RPMI8226 (cell line): Measurements from ENCODE around the gene YBX2.
A peak's percentile ranks its signal among the peaks of the same experiment; 100 is the strongest.

ENCODE experiments used
- DNase-seq: peaks from one replicate; pipeline ENCODE4 v3.0.0-alpha.2; 2015

Gene YBX2

DNA sequence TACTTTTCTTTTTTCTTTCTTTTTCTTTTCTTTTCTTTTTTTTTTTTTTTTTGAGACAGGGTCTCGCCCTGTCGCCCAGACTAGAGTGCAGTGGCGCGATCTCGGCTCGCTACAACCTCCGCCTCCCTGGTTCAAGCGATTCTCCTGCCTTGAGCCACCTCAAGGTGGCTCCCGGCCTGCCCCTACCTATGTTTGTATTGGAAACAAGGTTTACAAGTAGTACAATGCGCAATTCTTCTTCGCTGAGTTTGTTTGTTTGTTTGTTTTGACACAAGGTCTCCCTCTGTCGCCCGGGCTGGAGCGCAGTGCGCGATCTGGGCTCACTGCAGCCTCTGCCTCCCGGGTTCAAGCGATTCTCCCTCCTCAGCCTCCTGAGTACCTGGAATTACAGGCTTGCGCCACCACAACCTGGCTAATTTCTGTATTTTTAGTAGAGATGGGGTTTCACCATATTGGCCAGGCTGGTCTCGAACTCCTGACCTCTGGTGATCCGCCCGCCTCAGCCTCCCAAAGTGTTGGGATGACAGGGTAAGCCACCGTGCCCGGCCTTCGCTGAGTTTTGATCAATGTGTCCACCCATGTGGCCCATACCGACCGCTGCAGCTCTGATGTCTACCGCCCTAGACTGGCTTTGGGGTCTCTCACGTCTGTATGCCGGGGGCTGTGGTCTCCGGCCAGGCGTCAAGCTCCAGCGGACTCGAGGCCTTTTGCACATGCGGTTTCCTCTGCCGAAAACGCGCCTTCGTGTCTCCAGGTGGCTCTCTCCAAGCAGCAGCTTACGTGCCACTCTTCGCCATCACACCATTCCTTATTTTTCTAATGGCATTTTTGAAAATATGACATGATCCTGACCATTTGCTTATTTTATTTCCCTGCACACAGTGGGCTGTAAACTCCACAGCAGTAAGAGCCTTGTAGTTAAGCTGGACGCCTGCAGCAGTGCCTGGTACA is 1.1 kb upstream of the YBX2 start:
- DNase-seq: no peak

DNA sequence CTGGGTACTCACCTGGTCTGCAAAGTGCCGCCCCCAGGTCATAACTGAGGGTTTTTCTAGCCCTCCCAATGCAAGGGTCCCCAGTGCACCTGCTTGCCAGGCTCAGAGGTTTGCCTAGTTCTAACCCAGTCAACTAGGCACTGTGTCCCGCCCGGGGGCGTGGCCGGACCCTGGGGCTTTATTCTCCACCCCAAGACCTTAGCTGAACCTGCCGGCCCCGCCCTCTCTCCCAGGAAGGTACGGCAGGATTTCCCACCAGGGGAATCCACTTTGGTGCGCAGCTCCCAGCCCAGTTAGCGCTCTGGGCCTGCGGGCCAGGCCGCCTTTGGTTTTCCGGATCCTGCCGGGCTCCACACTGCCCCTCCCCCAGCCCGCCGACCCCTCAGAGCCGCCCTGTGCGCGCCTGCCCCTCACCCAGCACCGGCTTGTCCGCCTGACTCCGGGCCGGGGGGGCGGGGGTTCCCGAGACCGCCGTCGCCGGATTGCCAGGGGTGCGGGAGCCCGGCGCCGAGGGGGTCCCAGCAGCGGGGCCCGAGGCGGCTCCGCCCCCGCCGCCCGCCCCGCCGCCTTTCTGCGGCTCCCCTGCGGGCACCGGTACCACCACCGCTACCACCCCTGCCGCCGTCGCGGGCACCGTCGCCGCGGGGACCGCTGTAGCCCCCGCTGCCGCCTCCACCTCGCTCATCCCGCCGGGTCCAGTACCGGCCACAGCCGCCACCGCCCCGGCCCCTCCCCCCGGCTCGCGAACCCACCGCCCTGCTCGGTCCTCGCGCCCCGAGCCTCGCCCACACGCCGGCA is 424 bp downstream of the YBX2 start:
- peak; percentile 31 for DNase-seq

DNA sequence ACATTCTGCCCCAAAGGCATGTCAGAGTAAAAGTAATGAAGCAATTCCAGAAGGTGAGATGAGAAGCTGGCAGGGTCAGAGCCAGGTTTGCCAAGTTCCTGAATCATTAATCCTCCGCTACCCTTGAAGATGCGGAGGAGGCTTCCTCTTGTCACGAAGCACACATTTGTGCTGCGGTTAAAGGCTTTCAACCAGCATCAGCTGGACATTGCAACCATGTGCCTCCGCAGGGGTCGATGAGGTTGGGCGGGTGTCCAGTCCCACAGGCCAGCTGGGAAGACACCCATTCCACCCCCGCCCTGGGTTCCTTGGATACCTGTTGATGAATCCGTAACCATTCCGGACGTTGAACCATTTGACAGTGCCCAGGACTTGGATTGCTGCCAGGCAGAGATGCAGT is 1.3 kb downstream of the YBX2 start:
- no peak for DNase-seq

DNA sequence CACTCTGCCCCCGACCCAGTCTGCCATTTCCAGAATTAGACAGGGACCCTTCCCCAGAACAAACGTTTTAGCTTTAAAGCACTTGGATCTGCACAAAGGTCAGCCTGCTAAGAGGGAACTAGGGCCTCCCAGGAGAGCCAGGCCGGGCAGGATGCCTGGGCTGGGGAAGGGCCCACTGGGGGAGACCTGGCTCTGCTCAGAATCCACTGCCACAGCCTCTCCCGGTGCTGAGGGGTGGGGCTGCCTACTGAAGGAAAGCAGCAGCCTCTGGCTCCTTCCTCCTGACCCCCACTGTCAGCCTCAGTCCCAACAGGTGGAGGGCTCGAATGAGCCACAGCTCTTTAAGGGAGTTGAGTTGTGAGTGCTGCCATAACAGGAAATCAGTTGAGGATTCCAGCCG is 1.7 kb downstream of the YBX2 start:
- DNase-seq: no peak

DNA sequence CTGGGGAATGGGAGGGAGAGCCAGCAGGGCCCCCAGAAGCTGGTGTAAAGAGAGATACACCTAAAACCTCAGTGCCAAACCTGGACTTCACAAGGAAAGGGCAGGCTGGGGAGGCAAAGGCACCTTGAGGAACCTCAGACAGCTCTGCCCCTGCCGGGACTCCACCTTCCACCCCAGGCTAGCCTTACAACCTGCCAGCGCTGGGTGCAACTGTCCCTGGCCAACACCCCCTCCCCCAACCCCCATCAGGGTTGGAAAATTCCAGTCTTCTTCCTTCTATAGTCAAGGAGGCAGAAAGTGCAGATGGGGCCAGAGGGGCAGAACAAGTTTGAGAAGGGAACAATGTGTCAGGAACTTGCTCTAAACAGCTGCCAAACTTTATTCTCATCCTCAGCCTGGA is 2.2 kb downstream of the YBX2 start:
- no peak for DNase-seq

DNA sequence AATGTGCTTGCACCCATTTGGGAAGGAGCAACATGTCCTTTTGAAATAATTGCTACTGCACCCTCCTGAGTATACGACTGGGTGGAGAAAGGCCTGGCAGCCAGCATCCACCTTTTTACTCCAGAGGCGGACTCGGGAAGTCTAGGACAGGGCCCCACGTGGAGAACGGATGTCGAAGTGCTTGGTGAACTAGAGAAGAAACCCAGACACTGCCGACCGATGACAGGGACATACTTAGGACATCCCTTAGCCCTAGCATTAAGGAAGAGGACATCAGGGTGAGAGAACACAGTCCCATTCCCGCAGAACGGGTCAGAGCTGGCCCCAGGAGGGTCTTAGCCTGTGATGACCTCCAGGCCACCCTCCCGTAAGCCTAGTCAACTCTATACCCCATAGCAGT is 3.8 kb downstream of the YBX2 start:
- no peak for DNase-seq

DNA sequence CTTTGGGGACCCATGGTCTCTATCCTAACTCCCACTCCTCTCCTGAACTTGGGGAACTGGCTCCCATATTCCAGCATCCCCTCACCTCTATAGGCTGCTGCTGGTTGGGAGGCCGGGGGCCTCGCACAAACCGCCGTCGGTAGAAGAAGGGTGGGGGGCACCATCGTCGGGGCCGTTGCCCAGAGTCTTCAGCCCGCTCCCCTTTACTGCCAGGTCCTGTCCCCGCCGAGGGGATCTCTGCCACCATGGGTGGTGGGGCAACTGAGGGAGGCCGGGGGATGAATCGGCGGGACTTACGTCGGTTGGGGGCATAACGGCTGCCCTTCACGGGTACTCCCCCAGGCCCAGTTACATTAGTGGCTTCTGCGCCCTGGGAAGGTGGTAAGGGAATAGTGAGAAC is 4.3 kb downstream of the YBX2 start:
- DNase-seq: no peak

DNA sequence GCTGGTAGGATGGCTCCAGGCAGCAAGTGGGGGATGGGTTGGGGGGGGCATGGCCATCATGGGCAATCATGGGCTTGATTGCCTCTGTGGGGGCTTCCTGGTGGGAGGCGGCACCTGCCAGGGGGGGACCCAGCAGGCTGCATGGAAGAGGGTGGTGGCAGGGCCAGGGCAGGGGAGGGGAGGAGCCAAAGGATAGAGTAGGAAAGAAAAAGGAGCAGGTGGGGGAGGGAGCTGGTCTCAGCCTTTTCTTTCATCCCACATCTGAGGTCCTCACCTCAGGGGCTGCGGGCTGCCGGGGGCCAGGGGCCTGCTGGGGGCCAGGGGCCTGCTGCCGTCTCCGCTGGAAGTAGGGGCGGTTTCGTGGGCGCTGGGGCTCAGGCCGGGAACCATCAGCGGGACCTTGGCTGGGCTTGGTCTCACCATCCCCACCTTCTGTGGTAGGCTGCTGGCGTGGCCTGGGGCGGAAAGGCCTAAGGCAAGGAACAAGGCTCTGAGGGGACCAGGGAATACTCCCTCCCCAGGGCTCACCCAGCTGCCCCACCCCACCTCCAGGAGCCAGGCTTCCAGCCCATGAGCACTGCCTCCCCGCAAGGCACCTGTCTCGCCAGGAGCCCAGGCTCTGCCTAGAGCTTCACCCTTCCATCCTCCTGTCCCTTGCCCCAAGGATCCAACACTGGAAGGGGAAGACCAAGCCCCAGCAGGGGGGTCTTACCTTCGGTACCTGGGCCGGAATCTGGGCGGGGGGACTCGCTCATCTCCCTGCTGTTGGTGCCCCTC is 5.0 kb downstream of the YBX2 start:
- DNase-seq: no peak

DNA sequence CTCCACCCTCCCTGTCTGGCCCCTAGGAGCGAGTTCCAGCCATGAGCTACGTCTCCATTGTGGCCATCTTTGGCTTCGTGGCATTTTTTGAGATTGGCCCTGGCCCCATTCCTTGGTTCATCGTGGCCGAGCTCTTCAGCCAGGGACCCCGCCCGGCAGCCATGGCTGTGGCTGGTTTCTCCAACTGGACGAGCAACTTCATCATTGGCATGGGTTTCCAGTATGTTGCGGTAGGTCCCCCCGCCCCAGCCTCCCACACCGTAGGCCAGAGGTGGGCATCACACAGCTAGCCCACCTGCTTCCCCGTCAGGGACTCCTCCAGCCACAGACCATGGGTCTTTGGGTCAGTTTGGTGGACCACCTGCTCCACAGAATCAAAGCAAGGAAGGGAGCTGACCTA is 8.8 kb downstream of the YBX2 start:
- DNase-seq: no peak

DNA sequence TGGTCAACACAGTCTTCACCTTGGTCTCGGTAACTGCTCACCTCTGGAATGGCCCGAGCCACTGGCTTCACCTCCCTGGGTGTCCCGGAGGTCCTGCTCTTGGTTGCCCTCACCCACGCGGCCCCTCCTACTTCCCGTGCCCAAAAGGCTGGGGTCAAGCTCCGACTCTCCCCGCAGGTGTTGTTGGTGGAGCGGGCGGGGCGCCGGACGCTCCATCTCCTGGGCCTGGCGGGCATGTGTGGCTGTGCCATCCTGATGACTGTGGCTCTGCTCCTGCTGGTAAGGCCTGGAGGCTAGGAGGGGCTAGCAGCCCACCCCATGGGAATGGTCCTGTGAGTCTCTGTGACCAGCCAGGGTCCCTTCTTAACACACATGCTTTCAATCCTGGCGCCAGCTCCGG is 9.5 kb downstream of the YBX2 start:
- DNase-seq: no peak

DNA sequence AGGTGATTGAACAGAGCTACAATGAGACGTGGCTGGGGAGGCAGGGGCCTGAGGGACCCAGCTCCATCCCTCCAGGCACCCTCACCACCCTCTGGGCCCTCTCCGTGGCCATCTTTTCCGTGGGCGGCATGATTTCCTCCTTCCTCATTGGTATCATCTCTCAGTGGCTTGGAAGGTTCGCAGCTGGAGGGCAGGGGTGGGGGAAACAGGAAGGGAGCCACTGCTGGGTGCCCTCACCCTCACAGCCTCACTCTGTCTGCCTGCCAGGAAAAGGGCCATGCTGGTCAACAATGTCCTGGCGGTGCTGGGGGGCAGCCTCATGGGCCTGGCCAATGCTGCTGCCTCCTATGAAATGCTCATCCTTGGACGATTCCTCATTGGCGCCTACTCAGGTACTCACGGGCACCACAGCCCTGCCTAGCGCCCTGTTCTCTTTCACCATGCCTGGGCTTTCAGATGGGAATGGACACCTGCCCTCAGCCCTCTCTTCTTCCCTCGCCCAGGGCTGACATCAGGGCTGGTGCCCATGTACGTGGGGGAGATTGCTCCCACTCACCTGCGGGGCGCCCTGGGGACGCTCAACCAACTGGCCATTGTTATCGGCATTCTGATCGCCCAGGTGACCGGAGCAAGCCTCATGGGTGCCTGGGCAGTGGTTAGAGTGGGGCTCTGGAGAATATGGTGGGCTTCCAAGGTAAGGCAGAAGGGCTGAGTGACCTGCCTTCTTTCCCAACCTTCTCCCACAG is 10.8 kb downstream of the YBX2 start:
- DNase-seq: no peak

DNA sequence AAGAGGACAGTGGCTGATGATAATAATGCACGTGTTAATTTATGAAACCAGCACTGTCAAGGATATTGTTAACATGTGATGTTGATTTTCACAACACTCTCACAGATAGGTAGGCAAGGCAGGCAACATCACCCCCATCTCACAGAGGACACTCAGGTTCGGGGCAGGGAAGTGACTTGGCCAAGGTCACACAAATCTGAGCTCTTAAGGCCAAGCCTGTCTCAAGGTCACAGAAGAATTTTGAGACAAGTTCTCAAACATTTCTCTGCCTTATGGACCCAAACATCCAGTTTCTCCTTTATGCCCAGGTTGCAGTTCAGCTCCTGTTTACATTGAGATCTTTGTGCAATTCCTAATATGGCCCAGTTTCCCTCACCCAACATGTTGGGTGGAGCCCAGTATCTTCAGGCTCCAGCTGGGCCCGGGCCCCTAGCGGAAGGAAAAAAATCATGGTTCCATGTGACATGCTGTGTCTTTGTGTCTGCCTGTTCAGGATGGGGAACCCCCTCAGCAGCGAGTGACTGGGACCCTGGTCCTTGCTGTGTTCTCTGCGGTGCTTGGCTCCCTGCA is 11.6 kb downstream of the YBX2 start:
- DNase-seq: no peak

DNA sequence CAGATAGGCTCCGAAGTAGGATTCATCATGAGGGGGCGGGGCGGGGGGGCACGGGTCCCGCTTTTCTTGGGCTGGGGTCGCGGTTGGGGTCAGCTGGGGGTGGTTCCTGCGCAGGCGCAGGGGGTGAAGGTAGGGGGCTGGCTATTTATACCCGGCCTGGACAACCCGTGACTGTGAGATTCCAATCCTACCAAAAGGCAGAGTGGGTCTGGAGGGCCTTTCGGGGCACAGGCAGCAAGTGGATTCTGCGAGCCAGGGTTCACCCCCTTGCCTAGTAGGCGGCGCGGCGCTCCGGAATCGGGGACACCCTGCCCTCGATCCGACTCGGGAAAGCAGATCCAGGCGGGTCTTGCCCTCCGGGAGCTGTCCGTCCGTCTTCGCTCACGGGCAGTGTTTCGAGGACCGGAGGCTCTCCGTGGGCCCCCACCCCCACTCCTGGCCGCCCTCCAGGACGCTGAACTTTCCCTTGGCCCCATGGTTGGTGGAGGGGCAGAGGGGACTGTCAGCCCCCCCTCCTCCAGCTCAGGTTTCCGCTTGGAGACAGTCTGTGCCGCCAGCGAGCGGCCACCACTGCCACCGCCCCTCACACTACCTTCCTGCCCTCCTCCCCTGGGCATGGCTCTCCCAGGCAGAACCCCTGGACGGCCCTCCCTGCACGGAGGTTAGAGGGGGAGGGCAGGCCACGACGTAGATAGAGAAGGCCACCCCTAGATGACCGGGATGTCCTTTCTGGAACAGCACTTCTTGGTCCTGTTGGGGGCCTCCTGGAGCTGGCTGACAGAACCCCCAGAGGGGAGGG is 12.3 kb downstream of the YBX2 start:
- no peak for DNase-seq

DNA sequence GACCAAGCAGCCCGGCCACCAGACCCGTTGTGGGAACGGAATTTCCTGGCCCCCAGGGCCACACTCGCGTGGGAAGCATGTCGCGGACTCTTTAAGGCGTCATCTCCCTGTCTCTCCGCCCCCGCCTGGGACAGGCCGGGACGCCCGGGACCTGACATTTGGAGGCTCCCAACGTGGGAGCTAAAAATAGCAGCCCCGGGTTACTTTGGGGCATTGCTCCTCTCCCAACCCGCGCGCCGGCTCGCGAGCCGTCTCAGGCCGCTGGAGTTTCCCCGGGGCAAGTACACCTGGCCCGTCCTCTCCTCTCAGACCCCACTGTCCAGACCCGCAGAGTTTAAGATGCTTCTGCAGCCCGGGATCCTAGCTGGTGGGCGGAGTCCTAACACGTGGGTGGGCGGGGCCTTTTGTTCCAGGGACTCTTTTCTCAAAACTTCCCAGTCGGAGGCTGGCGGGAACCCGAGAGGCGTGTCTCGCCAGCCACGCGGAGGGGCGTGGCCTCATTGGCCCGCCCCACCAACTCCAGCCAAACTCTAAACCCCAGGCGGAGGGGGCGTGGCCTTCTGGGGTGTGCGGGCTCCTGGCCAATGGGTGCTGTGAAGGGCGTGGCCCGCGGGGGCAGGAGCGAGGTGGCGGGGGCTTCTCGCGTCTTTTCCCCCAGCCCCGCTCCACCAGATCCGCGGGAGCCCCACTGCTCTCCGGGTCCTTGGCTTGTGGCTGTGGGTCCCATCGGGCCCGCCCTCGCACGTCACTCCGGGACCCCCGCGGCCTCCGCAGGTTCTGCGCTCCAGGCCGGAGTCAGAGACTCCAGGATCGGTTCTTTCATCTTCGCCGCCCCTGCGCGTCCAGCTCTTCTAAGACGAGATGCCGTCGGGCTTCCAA is 13.1 kb downstream of the YBX2 start, which contains the start of gene SLC2A4:
SLC2A4 (plus strand) TSS at position 645 of the 879 bp plus-strand sequence; CDS start at position 862, 217 bp downstream.
- DNase-seq: peak; percentile 94

DNA sequence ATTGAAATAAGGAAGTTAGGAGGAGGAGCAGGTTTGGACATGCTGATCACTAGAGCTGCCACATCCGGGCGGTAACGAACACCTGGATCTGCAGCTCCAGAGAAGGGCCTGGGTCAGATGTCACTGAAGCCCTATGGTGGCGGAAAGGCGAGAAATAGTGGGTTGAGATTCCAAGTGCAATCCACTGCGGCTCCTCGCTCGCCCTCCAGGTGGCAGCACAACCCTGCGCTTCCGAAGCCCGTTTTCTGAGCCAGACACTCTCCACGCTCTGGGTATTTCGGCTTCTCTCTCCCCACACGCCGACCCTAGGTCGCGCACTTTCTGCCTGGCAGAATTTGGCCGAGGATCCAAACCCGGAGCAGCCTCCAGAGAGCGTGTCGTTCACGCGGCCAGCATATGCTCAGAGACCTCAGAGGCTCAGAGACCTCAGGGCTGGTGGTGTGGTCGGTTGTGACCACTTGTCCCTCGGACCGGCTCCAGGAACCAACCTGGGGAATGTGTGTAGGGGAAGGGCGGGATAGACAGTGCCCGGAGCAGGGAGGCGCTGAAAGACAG is 13.8 kb downstream of the YBX2 start:
- peak; percentile 91 for DNase-seq

DNA sequence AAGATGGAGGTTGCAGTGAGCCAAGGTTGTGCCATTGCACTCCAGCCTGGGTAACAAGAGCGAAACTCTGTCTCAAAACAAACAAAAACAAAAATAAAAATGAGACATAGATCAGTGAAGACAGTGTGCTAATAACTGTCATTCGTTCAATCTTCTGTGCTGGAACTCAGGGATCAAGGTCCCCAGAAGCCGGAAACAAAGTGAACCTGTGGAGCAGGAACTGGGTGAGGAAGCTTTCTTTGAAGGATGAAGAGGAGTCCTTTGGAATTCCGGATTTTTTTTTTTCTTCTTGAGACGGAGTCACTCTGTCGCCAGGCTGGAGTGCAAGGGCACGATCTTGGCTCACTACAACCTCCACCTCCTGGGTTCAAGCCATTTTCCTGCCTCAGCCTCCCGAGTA is 15.0 kb downstream of the YBX2 start:
- no peak for DNase-seq

DNA sequence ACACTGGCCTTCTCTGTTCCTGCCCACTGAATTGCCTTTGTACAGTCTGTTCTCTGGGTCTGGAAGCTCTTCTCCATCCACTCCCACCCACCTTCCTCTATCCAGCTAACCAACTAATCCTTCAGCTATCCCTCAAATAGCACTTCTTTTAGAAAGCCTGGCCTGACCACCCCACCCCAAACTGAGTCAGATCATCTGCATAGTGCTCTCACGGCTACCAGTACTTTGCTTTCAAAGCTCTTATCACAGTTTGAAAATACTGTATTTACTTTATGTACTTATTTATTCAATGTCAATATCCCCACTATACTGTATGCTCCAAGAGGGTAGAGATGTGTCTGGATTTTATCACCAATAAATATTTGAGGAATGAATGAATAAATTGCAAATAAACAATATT is 27.7 kb downstream of the YBX2 start:
- no peak for DNase-seq

DNA sequence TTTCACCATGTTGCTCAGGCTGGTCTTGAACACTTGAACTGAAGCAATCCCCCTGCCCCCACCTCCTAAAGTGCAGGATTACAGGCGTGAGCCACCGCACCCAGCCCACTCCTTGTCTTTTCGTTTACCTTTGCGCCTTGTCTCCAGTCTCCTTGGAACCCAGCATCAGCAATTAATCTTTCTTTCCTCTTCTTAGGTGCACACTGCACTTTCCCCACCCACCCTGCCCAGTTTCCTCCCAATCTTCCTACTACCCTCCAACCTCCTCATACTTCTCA is 30.7 kb downstream of the YBX2 start:
- DNase-seq: no peak

DNA sequence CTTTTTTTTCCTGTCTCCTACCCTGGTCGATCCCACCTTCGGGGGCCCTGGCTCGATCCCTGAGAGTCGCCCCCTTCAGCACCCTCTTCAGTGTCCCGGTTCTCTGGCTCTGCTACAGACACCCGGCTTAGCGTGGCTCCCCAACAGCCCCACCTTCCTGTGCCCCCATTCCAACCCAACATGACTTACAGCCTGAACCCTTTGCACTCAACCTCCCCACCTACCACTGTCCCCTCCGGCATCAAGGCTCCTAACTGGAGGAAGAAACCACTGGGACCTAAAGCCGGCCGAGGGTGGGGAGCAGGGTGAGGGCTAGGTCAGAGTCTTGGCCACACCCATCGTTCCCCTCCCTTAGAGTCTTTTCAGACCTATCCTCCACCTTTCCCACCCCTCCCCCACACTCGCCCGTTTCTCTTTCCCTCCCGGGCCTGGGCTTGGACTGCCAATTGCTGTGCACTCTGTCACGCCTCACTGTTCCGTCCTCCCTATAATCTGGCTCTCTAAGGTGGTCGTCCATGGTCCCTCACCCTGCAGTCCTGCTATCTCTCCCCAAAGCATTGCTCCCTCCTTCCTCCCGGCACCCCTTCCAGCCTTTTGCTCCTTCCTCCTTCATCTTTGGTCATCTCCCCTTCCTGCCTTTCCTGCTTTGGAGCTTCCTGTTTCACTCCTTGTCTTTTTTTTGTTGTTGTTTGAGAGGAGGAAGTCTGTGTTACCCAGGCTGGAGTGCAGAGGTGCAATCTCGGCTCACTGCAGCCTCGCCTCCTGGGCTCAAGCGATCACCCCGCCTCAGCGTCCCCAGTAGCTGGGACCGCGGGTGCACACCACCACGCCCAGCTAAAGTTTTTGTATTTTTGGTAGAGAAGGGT is 31.3 kb downstream of the YBX2 start:
- DNase-seq: peak; percentile 70
